HUDEP-2 (cell line): ENCODE measurements around the gene SHISA6.

Source experiments
- DNase-seq, 76 experiments: peaks; one replicate each; lab custom pipeline; 2025; ENCODE audit not compliant: unreplicated experiment in 76 of 76; lab: John Stamatoyannopoulos, UW

Gene SHISA6

DNA sequence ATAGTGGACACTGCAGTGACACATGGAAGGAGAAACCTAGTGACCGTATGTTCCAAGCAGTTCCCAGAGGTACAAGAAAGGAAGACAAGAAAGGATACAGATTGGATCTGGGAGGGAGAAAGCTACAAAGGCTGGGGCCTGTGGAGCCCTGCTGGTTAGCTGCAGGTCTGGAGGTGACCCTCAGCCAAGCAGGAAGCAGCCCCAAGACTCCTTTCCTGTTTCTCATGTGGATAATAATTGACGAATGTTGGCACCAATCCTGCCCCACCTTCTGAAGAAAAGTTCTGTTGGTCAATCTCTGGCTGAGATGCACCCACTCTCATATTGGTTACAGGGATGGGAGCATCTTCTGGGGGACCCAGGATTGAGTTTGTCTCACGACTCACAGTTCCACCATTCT, 99.8 kb downstream of the SHISA6 start:
- no peak for DNase-seq

DNA sequence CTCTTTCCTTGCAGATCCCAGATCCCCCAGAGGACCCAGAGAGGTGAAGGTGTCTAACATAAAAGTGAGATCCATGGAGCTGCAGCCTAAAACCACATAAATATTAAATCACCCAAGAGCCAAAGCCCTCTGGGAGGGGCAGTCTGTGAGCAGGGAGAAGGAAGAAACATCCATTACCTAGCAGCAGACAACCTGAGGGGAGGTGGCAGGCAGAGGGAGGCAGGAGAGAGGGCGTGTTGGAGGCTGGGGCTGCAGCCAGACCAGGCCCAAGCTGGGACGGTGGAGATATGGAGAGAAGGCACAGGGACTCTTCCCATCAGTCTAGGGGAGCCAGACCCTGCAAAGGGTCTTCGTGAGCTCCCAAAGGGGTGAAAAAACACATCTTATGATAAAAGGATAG, 101.1 kb downstream of the SHISA6 start:
- no peak for DNase-seq

DNA sequence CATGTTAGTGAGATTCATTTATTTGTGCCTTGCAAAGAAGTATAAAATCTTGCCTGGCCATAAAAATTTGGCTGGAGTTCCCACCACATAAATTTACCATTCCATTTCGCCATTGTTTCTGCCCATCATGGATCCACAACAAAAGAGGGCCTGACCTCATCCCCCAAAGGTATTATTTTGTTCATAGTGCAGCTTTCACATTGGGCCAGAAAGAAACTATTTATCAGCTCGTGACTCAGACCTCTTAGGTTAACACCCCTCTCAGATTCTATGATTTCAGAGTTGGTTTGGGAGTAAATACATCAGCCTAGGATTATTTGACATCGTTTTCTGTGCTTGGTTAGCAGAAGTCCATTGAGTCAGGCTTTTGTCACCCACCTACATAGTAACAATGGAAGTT, 108.1 kb downstream of the SHISA6 start:
- DNase-seq: no peak

DNA sequence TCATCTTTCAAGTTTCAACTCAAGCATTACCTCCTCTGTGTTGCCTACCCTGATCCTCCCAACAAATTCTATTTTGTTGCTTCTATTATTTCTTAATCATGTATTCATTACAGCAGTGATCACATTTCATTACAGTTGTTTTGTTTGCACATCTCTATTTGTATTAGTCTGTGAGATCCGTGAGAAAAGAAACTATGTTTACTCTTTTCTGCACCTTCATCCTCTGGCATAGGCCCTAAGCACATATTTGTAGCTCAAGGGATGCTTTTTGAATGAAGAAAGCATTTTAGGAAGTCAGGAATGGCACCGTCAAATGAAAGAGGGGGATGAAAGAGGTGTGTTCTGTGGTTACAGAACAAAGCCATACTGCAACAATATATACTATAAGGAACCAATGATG, 110.5 kb downstream of the SHISA6 start:
- no peak for DNase-seq

DNA sequence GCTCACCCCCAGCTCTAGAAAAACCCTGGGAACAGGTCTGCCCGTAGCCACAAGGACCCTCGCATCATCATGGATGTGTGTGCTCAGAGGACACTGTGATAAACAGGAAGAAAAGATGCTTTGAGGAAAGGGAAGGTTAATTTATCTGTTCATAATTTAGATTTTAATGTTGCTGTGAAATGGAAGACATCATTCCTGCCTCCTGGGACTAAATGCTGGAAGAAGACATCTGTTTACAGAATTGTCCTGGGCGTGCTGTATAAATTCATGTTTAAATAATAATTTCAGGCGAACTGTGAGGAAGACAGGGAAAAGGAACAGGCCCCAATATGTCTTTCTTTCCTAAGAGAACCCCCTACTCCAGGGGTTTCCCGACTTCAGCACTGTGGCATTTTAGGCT, 112.6 kb downstream of the SHISA6 start:
- no peak for DNase-seq

DNA sequence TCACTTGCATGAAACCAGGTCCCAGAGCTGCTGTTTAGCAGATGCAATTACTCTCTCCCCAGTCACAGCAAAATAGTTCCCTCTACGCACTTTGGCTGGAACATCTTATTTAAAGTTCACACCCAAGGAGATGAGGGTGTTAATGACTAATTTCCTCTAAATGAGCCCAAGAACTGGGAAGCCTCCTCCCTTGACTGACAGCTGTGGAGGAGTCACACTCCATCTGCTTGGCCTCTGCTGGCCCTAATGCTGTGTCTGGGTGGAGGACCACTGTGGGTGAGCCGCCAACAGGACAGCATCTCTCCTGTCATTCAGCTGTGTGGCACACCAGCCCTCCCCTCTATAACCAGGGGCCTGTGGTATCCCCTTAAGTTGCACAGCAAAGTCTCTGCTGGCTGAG, 115.4 kb downstream of the SHISA6 start:
- DNase-seq: no peak

DNA sequence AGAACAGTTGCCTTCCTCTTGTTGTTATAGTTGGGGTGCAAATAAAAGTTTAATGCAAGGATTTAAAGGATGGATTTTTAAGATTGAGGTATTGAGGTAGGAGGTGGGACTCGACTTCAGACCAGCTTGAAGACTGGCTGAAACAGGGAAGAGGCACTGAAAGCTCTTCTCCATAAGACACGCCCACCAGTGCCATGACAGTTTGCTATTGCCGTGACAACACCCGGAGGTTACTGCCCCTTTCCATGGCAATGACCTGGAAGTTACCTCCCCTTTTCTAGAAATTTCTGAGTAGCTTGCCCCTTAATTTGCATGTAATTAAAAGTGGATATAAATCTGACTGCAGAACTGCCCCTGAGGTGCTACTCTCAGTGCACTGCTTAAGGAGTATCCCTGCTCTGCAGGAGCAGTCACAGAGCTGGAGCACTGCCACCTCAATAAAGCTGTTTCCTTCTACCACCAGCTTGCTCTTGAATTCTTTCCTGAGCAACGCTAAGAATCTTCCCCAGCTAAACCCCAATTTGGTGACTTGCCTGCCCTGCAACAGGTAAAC, 122.6 kb downstream of the SHISA6 start:
- DNase-seq: no peak

DNA sequence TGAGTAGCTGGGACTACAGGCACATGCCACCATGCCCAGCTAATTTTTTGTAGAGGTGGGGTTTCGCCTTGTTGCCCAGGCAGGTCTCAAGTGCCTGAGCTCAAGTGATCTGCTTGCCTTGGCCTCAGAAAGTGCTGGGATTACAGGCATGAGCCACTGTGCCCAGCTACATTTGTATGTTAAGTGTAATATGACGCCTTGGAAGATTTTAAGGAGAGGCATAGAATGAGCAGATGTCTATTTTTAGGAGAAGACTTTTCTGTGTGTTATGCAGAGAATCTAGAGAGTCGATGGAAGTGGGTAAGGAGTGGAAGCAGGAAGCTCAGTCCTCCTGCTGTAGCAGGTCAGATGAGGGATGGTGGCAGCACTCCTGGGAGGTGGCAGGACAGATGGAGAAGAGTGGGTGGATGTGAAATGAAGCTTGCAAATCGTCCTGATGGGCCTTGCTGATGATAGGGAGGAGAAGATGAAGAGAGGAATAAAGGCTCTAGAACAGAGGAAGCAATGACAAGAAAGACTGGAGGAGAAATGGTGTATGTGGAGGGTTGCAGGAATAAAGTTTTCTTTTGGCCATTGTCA, 125.3 kb downstream of the SHISA6 start:
- no peak for DNase-seq

DNA sequence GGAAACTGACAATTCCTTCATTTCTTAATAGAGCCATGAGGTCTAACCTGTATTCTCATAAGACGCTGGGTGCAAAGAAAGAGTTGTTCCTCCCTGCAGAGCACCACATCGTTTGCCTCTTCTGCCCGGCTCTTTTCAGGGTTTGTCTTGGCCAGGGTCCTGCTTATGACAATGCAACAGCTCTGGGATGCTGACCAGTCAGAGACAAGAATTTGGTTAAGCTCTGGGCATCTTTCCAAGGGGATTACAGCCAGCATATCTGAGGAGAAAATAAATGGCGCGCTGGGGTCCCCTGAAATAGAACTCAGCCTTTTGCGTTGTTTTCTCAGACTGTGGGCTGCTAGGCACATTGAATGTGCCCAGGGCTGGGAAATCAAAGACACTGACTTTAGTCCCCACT, 128.6 kb downstream of the SHISA6 start:
- DNase-seq: no peak

DNA sequence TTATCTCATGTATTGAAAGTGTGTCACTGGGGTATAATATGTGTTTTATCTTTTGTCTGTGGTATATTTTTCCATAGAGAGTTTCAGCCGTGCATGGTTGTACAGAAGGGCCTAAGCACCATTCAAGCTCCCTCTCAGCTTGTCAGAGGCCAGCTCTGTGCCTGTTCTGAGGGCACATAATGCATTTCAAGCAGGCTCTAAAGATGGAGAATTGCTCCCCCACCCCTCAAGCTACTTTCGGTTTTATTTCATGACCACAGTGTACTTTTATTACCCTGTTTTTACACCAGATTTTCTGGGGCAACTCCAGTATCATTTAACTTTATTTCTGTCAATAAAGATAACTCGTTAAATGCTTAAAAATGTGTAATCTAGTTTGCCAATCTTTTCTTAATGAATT, 131.7 kb downstream of the SHISA6 start:
- DNase-seq: no peak

DNA sequence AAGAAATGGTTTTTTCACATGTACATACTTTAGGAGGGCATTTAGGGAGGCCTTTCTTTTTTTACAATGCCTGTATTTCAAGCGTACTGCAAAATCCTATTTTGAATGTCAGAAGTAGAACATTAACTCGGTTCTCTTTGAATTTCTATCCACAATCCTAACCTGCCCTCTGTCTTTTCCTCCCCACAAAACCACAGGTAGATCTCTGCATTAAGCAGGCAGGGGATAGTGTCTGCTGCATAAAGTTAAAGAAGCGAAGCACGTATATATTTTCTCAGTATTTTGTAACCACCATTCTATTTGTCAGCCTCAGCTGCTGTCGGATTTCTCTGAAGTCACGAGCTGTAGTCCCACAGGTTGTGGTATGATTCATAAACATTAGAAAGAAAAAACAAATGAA, 137.5 kb downstream of the SHISA6 start:
- no peak for DNase-seq

DNA sequence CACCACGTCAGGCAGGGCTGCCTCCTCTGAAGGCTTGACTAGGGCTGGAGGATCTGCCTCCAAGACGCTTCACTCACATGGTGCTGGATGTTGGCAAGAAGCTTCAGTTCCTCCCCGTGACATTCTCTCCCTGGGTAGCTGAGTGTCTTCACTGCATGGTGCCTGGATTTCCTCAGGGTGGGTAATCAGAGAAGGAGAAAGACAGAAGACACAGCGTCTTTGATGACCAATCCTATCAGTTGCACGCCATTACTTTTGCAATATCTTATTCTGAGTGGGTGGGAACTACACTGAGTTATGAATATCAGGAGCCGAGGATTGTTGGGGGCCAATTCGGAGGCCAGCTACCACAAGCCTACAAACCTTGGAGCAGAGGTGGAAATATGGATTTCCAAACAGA, 139.7 kb downstream of the SHISA6 start:
- no peak for DNase-seq

DNA sequence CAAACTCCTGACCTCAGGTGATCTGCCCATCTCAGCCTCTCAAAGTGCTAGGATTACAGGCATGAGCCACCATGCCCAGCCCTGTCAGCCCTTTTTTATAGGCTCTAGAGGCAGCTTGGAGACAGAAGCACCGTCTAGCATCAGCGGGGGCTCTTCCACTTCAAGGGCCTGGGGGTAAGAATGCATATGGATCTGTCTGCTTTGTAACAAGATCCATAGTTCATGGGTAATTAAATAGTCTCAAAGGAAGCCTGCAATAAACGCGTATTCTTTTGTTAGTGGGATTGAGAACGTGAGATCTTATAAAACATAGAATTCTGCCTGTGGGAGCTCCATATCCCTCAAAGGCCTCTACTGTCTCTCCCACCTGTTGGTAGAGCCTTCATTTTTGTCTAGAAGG, 142.1 kb downstream of the SHISA6 start:
- DNase-seq: no peak

DNA sequence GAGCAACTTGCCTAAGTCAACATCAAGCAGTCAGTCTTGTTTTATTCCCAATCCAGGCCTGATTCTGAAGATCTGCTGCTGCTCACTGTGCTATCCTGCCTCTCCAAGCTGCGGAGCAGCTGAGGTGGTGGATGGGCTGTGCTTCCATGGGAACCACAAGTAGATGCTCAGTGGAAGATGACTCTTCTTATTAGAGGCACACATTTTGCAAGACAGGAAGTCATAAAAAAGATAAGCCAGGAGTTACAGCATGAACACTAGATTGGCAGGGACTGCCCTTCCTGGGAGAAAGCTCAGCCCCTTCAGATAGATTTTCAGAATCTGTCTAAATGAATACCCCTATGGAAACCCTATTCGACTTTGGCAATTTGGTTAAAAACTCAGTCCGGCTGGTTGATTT, 143.1 kb downstream of the SHISA6 start:
- DNase-seq: no peak

DNA sequence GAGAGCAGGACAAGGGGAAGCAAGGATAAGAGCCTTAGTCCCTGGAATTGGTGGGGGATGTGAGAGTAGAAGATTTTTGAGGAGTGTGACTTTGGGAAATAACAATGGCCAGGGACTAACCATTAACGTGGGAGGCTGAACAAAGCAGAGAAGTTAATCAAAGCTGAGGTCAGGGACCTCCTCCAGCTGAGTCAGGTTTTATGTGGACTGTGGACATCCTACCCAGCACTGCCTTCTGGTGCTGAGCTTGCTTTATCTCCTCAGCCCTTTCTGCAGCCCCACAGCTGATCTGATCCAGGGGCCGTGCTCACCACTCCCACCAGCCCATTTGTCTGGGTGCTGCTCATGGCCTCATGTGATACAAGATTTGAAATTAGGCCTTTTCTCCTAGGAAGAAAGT, 146.6 kb downstream of the SHISA6 start:
- DNase-seq: no peak

DNA sequence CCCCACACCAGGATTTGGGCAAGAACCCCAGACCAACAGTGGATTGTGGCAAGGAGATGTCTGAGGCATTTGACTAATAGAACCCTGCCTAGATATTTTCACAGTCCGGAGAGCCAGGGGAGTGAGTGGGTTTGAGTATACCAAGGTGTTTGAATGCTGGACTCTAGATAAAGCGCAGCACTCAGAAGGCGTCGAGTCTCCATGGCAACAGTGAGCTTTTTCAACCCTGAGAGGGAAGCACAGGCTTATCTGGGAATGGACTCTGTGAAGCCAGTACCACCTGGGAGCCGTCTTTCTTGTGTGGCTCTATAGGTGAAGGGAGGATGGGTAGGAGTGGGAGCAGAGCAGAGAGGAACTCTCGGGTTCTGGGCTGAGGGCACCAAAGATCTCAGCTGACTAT, 147.0 kb downstream of the SHISA6 start:
- no peak for DNase-seq

DNA sequence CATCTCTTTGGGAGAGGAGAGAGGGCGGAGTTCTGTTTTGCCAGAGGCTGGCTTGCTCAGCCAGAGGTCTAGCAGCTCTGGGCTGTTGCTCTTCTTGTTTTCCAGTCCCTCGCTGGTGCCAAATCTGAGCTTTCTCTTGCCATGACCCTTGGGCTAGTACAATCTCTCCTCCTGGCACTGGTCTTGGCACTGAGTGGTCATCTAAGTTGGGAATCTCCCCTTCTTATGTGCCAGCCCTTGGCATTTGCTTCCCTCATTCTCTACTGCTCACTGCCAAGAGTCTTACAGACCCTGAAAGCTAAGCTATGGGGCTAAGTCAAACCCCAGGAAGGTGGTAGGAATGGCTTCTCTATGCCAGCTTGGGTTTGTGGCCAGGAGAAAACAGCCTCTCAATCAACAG, 148.6 kb downstream of the SHISA6 start:
- DNase-seq: no peak

DNA sequence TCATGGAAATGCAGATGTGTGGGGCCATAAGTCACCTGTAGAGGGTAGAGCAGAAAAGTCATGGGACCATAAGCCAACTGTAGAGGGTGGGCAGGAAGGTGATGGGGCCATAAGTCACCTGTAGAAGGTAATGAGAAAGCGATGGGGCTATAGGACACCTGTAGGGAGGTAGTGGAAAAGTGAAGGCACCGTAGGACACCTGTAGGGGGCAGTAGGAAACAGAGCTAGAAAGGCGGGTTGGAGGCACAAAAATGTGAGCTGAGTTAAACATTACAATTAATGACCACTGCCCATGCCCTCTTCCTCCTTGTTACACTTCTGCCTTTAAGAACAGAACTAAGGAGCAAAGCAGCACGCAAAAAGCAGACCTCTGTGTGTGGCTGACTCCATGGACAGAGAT, 150.1 kb downstream of the SHISA6 start:
- no peak for DNase-seq

DNA sequence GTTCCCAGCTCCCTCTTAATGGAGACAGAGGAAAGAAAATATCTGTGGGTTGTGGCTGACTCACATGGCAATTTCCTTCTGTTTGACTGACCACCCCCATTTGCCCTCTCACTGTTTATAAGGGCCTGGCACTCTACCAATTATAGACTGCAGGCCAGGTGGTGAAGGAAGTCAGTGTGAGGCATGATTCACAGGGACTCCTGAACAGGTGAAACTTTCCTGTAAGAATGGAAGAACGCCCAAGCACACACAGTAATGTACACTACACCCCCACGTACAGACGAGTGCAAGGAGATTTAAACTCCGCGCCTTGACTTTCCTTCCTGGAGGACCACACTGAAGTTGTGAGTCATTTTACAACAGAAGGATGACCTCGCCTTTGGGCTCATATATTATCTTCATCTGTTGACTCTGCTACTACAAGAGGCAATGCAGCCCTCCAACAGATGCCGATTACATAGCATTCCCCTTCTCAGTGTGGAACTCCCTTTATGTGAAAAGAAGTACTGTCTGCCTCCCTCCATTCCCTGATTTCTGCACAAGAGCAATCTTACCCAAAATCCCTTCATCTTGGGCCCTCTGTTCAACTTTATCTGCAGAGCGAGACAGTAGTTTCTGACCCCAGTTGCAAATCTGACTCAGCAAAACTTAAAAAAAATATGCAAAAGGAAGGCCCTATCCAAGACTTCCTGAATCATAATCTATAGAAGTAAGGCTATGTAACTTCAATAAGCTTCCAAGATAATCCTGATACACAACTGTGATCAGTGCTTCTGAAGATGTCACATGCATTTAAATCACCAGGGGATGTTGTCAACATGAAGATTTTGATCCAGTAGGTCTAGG, 163.6 kb downstream of the SHISA6 start:
- no peak for DNase-seq

DNA sequence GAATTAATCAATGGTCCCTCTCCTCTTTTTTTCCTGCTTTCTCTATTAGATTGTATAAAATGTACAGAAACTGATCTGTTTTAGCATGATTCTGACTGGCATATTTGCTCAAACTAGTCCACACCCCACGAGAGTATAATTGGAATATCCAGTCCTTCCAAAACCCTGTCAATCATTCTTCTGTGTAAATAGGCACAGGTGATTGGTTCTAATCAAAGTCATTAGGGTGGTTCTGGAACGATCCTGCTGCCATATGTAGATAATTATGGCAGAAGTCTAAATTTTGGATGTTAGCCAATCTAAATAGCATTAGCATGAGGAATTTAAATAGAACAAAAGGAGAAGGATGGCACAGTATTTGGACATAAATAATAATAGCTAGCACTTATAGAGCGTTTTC, 165.7 kb downstream of the SHISA6 start:
- no peak for DNase-seq

DNA sequence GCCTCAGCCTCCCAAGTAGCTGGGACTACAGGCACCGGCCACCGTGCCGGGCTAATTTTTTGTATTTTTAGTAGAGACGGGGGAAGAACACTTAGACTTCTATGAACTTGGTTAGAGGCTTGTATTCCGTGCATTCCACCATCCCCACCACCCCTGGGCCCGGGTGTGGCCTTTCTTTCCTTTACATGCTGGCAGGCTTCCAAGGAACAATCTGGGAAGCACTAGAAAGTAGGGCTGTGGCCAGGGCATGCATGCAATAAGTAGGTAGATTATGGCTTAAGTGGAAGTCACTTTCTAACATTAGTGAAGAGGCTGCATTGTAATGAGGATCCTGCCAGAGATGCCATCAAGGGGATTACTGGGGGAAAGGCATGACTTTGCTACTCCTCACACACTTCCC, 171.6 kb downstream of the SHISA6 start:
- DNase-seq: no peak

DNA sequence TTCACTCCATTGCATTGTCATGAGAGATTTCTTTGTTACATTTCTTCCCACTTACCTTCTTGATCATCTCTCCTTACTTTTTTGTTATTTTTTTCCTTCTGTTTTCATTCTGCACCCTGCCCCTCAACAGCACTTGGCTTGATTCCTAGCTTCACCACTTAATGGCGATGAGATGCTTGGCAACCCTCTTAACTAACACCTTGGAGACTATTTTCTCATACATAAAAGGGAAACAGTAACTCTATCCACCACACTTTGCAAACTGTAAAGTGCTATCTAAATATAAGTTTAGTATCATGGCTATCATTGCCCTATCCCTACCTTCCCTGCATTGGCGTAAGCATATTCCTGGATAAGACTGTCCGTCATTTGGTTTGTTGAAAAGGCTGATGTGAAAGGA, 177.3 kb downstream of the SHISA6 start:
- no peak for DNase-seq
